ENCODE measurements around the gene DHFR2. TPM values are rescaled to one million over a fixed set of nuclear protein-coding genes. Genes with fewer than 3 reads are reported as not detected.

The DHFR2 gene
- total and polyA plus RNA-seq, 5 donors = 2.7 to 5.7 (median 3.6) TPM

Other genes with a start within 250 kb of the DHFR2 start
- gene PROS1, start 89.0 kb downstream of the DHFR2 start, total RNA-seq = 10 to 100 TPM; 56.9 to 89.7 (median 77.0) TPM
- 48.3 TPM for gene PROS1, start 89.0 kb downstream of the DHFR2 start, polyA plus RNA-seq
- gene ARL13B, start 82.8 kb downstream of the DHFR2 start, total RNA-seq = 10 to 100 TPM in 1 of 4 donors, 1 to 10 TPM in 3; 5.9 to 10.1 (median 7.6) TPM
- 3.4 TPM for gene ARL13B, start 82.8 kb downstream of the DHFR2 start, polyA plus RNA-seq
- gene STX19, start 34.3 kb downstream of the DHFR2 start, total RNA-seq = under 1 TPM in 1 of 4 donors, not detected in 3; 0.28 TPM
- gene STX19, start 34.3 kb downstream of the DHFR2 start, polyA plus RNA-seq = not detected
- gene NSUN3, start 145 bp upstream of the DHFR2 start, total RNA-seq = 1 to 10 TPM; 6.4 to 9.0 (median 7.4) TPM
- gene NSUN3, start 145 bp upstream of the DHFR2 start, polyA plus RNA-seq = 4.1 TPM